DMS153 (cell line): ENCODE data around the gene RNPC3.
A peak's percentile ranks its signal among the peaks of the same experiment; 100 is the strongest.

Experiments used
- DNase-seq: peaks from one replicate; lab custom pipeline; 2025; lab: John Stamatoyannopoulos, UW

RNPC3 gene

GRCh38 chr1:103525607-103526507 lies at the start of gene RNPC3:
Gene RNPC3, plus strand, starts transcription at chr1:103525699. Its CDS starts 372 bp downstream, at chr1:103526071.
- peak; percentile 69 for DNase-seq

- no peak for DNase-seq
These were observed 48.4 kb upstream of the RNPC3 start for GRCh38 chr1:103477101-103477500.

- DNase-seq = no peak
These were observed 35.6 kb upstream of the RNPC3 start for GRCh38 chr1:103489935-103490334.

GRCh38 chr1:103492003-103492625 lies 33.4 kb upstream of the RNPC3 start:
- DNase-seq = no peak

GRCh38 chr1:103496014-103496635 lies 29.4 kb upstream of the RNPC3 start:
- DNase-seq = no peak

GRCh38 chr1:103497404-103497803 lies 28.1 kb upstream of the RNPC3 start:
- no peak for DNase-seq

- DNase-seq = no peak
These were observed 16.2 kb upstream of the RNPC3 start for GRCh38 chr1:103509250-103509649.

GRCh38 chr1:103513711-103514110 lies 11.8 kb upstream of the RNPC3 start:
- DNase-seq = no peak

- peak; percentile 15 for DNase-seq
These were observed 10.5 kb upstream of the RNPC3 start for GRCh38 chr1:103514920-103515503.

GRCh38 chr1:103516283-103516682 lies 9.2 kb upstream of the RNPC3 start:
- DNase-seq = no peak

- DNase-seq = no peak
These were observed 8.8 kb upstream of the RNPC3 start for GRCh38 chr1:103516693-103517092.

- DNase-seq = no peak
These were observed 8.0 kb upstream of the RNPC3 start for GRCh38 chr1:103517380-103518047.

- no peak for DNase-seq
These were observed 4.7 kb upstream of the RNPC3 start for GRCh38 chr1:103520822-103521221.

- DNase-seq = no peak
These were observed 2.2 kb upstream of the RNPC3 start for GRCh38 chr1:103523346-103523745.

- DNase-seq = peak; percentile 3
These were observed 339 bp upstream of the RNPC3 start for GRCh38 chr1:103525114-103525606.

GRCh38 chr1:103527331-103527730 lies 1.8 kb downstream of the RNPC3 start:
- DNase-seq = no peak

- no peak for DNase-seq
These were observed 4.2 kb downstream of the RNPC3 start for GRCh38 chr1:103529746-103530145.

GRCh38 chr1:103538226-103538625 lies 12.7 kb downstream of the RNPC3 start:
- no peak for DNase-seq

GRCh38 chr1:103541431-103541830 lies 15.9 kb downstream of the RNPC3 start:
- DNase-seq = no peak

GRCh38 chr1:103546496-103546895 lies 21.0 kb downstream of the RNPC3 start:
- no peak for DNase-seq

GRCh38 chr1:103547840-103548239 lies 22.3 kb downstream of the RNPC3 start:
- no peak for DNase-seq

- no peak for DNase-seq
These were observed 34.9 kb downstream of the RNPC3 start for GRCh38 chr1:103560427-103560826.
